ENCODE measurements around the gene ADRA1B. TPM values are rescaled to one million over a fixed set of nuclear protein-coding genes. Genes with fewer than 3 reads are reported as not detected.

Gene ADRA1B
- total RNA-seq, 1 donor from 2014 or later: 7.1 TPM

GRCh38 chr5:159982421-159983173 is 66.3 kb downstream of the ADRA1B start:
- intact Hi-C loops (cut with DNase I): no loop called here
- DNase-seq: no peak

GRCh38 chr5:159987031-159987674 is 70.9 kb downstream of the ADRA1B start:
- ATAC-seq: peak; percentile 98
- Histone ChIP-seq H3K36me3 (no peaks in the 10 kb centered on the region), H3K27ac (no peak overlapping the region), H3K4me3 (peak overlapping the region; percentile 54), H3K27me3 (peaks cover 3% of the 10 kb centered on the region), H3K4me1 (peaks cover 7% of the 10 kb centered on the region), H3K9me3 (no peaks in the 10 kb centered on the region)
- peak; percentile 92 for DNase-seq
- peak; percentile 76 for TF ChIP-seq CTCF (IDR thresholded peaks at IDR 0.05)
- intact Hi-C loops (cut with DNase I): no loop called here

More at GRCh38 chr5:159982421-159983173, 66.3 kb downstream of the ADRA1B start:
- H3K9me3 ChIP-seq: no peaks in the 10 kb centered on the region
- H3K4me1 ChIP-seq: peaks cover 7% of the 10 kb centered on the region
- TF ChIP-seq CTCF (IDR thresholded peaks at IDR 0.05): no peak
- ATAC-seq: no peak
- peaks cover 3% of the 10 kb centered on the region for H3K27me3 ChIP-seq
- H3K27ac ChIP-seq: no peak overlapping the region
- H3K4me3 ChIP-seq: no peak overlapping the region
- no peaks in the 10 kb centered on the region for H3K36me3 ChIP-seq

- ATAC-seq: no peak
- intact Hi-C loops (cut with DNase I): no loop called here
- peak; percentile 23 for TF ChIP-seq CTCF (IDR thresholded peaks at IDR 0.05)
Observed at GRCh38 chr5:159990506-159990905, 74.2 kb downstream of the ADRA1B start.

GRCh38 chr5:159992566-159992965 is 76.3 kb downstream of the ADRA1B start:
- ATAC-seq (no peak), DNase-seq (no peak)
- no peaks in the 10 kb centered on the region for H3K27me3 ChIP-seq
- H3K4me3 ChIP-seq: no peak overlapping the region
- no peaks in the 10 kb centered on the region for H3K4me1 ChIP-seq
- H3K9me3 ChIP-seq: no peaks in the 10 kb centered on the region
- intact Hi-C loops (cut with DNase I): no loop called here
- no peak overlapping the region for H3K27ac ChIP-seq
- H3K36me3 ChIP-seq: no peaks in the 10 kb centered on the region
- no peak for TF ChIP-seq CTCF (IDR thresholded peaks at IDR 0.05)

More at GRCh38 chr5:159990506-159990905, 74.2 kb downstream of the ADRA1B start:
- H3K36me3 ChIP-seq: no peaks in the 10 kb centered on the region
- peaks cover 7% of the 10 kb centered on the region for H3K4me1 ChIP-seq
- no peak for DNase-seq
- no peak overlapping the region for H3K27ac ChIP-seq
- H3K4me3 ChIP-seq: no peak overlapping the region
- H3K27me3 ChIP-seq: peaks cover 3% of the 10 kb centered on the region
- no peaks in the 10 kb centered on the region for H3K9me3 ChIP-seq

- no peaks in the 10 kb centered on the region for H3K4me1 ChIP-seq
- DNase-seq: no peak
- no peak for TF ChIP-seq CTCF (IDR thresholded peaks at IDR 0.05)
Observed at GRCh38 chr5:159993194-159993593, 76.9 kb downstream of the ADRA1B start.

More at GRCh38 chr5:159993194-159993593, 76.9 kb downstream of the ADRA1B start:
- no peak overlapping the region for H3K4me3 ChIP-seq
- ATAC-seq: no peak
- H3K27me3 ChIP-seq: no peaks in the 10 kb centered on the region
- H3K36me3 ChIP-seq: no peaks in the 10 kb centered on the region
- intact Hi-C loops (cut with DNase I): no loop called here
- H3K9me3 ChIP-seq: no peaks in the 10 kb centered on the region
- H3K27ac ChIP-seq: no peak overlapping the region

Measured in upper lobe of right lung (tissue), 1 donor.